Smooth muscle cell (in vitro differentiated cells): Measurements from ENCODE around the gene FAIM. TPM values are rescaled to one million over a fixed set of nuclear protein-coding genes. Genes with fewer than 3 reads are reported as not detected.
A peak's percentile ranks its signal among the peaks of the same experiment; 100 is the strongest.
"Not testable (repeated sequence)": the region's sequence is repeated elsewhere in the genome, so short reads cannot be mapped to it uniquely, and the experiment has no call there.

Experiments used
- DNase-seq: peaks from one replicate; lab custom pipeline; 2025; ENCODE audit not compliant: unreplicated experiment; lab: John Stamatoyannopoulos, UW
- H2AFZ ChIP-seq: fragments of 200-600 bp; sonication (generic); 2 replicates; pipeline ENCODE4 v1.6.0; 2016; ENCODE audit warnings: antibody characterized with exemption, low read depth, mild to moderate bottlenecking
- H3F3A ChIP-seq: fragments of 200-600 bp; sonication (generic); 2 replicates; pipeline ENCODE4 v1.6.0; 2017; ENCODE audit warnings: antibody characterized with exemption, low read depth
- H3K27ac ChIP-seq: fragments of 200-600 bp; sonication (generic); 2 replicates; pipeline ENCODE4 v1.5.1; 2016; ENCODE audit warnings: low read depth, mild to moderate bottlenecking
- H3K27me3 ChIP-seq: fragments of 200-600 bp; sonication (generic); 2 replicates; pipeline ENCODE4 v1.6.1; 2016; ENCODE audit warnings: low read depth, mild to moderate bottlenecking
- H3K36me3 ChIP-seq: fragments of 200-600 bp; sonication (generic); 2 replicates; pipeline ENCODE4 v1.5.1; 2016; ENCODE audit warnings: low read depth
- H3K4me1 ChIP-seq: fragments of 200-600 bp; sonication (generic); 2 replicates; pipeline ENCODE4 v1.5.1; 2016; ENCODE audit warnings: low read depth
- H3K4me2 ChIP-seq: fragments of 200-600 bp; sonication (generic); 2 replicates; pipeline ENCODE4 v1.6.0; 2016; ENCODE audit warnings: mild to moderate bottlenecking
- H3K4me3 ChIP-seq: fragments of 200-600 bp; sonication (generic); 2 replicates; pipeline ENCODE4 v1.5.1; 2016; ENCODE audit warnings: mild to moderate bottlenecking
- H3K79me2 ChIP-seq: fragments of 200-600 bp; sonication (generic); 2 replicates; pipeline ENCODE4 v1.6.0; 2016; ENCODE audit warnings: low read depth, mild to moderate bottlenecking
- H3K9ac ChIP-seq: fragments of 200-600 bp; sonication (generic); 2 replicates; pipeline ENCODE4 v1.6.0; 2016; ENCODE audit warnings: low read depth
- H3K9me3 ChIP-seq: fragments of 200-600 bp; sonication (generic); replicated peaks from 2 replicates; pipeline ENCODE4 v1.5.1; 2016; ENCODE audit warnings: low read depth
- H4K20me1 ChIP-seq: fragments of 200-600 bp; sonication (generic); 2 replicates; pipeline ENCODE4 v1.6.0; 2016; ENCODE audit warnings: low read depth
- CTCF ChIP-seq: fragments of 200-600 bp; sonication (generic); IDR thresholded peaks from 2 replicates; pipeline ENCODE4 v1.5.1; 2017; ENCODE audit warnings: borderline replicate concordance, mild to moderate bottlenecking, antibody characterized with exemption; ENCODE audit not compliant: insufficient read depth, poor library complexity, severe bottlenecking
- WGBS: methylation state at CpG from one replicate; pipeline ENCODE4 v1.1.7; 2016; ENCODE audit warnings: low lambda C conversion rate; 5-methylcytosine and 5-hydroxymethylcytosine counted together
- polyA plus RNA-seq: library from polyadenylated mRNA; unstranded; fragments of >200 nt; fragmentation: Nextera tagmentation; extraction: Ambion mirVana; gene quantifications from 2 replicates; pipeline ENCODE4 v1.2.1, GENCODE V29; 2016
- total RNA-seq: library from RNA; depleted of rRNA; stranded (reverse); fragments of >200 nt; gene quantifications from 2 replicates; pipeline ENCODE4 v1.2.3, GENCODE V29; 2014

Gene FAIM
- total RNA-seq (6.4 and 8.8 TPM in 2 replicates), polyA plus RNA-seq (7.2 and 7.8 TPM in 2 replicates)

GRCh38 chr3:138608322-138609135, at the start of gene FAIM:
Gene FAIM (plus strand): TSS chr3:138608771. CDS start chr3:138619727, 10,956 bp downstream.
- Histone ChIP-seq H3K79me2 (no peaks in the 10 kb centered on the region), H3K4me1 (no peaks in the 10 kb centered on the region), H3K27ac (peak within 1 kb of the TSS; percentile 38), H2AFZ (peak within 1 kb of the TSS; percentile 98), H3K36me3 (no peaks in the 10 kb centered on the region), H3K9ac (peak within 1 kb of the TSS; percentile 84), H3K4me3 (peak within 1 kb of the TSS; percentile 89), H3K4me2 (peak within 1 kb of the TSS; percentile 97), H4K20me1 (no peaks in the 10 kb centered on the region), H3F3A (no peaks in the 10 kb centered on the region), H3K9me3 (no peaks in the 10 kb centered on the region), H3K27me3 (no peaks in the 10 kb centered on the region)
- DNase-seq = peak; percentile 63
- 2% methylated on average over 60 of the region's 68 CpGs for WGBS
- no peak for TF ChIP-seq CTCF

GRCh38 chr3:138559134-138559533, 49.4 kb upstream of the FAIM start:
- 90% methylated on average over 4 of the region's 4 CpGs for WGBS
- no peak for DNase-seq
- Histone ChIP-seq H3K4me2 (no peak overlapping the region), H3K4me3 (no peak overlapping the region), H3F3A (no peaks in the 10 kb centered on the region), H3K79me2 (no peaks in the 10 kb centered on the region), H3K36me3 (no peaks in the 10 kb centered on the region), H2AFZ (no peak overlapping the region), H4K20me1 (no peaks in the 10 kb centered on the region), H3K9ac (no peak overlapping the region), H3K27me3 (no peaks in the 10 kb centered on the region), H3K4me1 (no peaks in the 10 kb centered on the region), H3K9me3 (no peaks in the 10 kb centered on the region), H3K27ac (no peak overlapping the region)
- TF ChIP-seq CTCF = no peak

GRCh38 chr3:138560501-138560900, 48.1 kb upstream of the FAIM start:
- H3K27ac ChIP-seq = no peak overlapping the region
- no peaks in the 10 kb centered on the region for H3K36me3 ChIP-seq
- H3K4me1 ChIP-seq = no peaks in the 10 kb centered on the region
- no peak overlapping the region for H3K4me3 ChIP-seq
- H2AFZ ChIP-seq = no peak overlapping the region
- H4K20me1 ChIP-seq = no peaks in the 10 kb centered on the region
- no peaks in the 10 kb centered on the region for H3F3A ChIP-seq
- no peak overlapping the region for H3K9ac ChIP-seq
- H3K9me3 ChIP-seq = no peaks in the 10 kb centered on the region
- H3K27me3 ChIP-seq = no peaks in the 10 kb centered on the region
- over 99% methylated on average over 6 of the region's 6 CpGs for WGBS
- no peak for TF ChIP-seq CTCF
- no peak for DNase-seq
- no peaks in the 10 kb centered on the region for H3K79me2 ChIP-seq
- no peak overlapping the region for H3K4me2 ChIP-seq

- H3K4me1 ChIP-seq, H3K4me3 ChIP-seq, H3K4me2 ChIP-seq, H2AFZ ChIP-seq, H3K36me3 ChIP-seq, H4K20me1 ChIP-seq, H3K27me3 ChIP-seq, H3K9ac ChIP-seq, H3K9me3 ChIP-seq, DNase-seq, H3F3A ChIP-seq, H3K79me2 ChIP-seq, H3K27ac ChIP-seq: not testable (repeated sequence)
- 94% methylated on average over 1 of the region's 1 CpG for WGBS
Observed at GRCh38 chr3:138562902-138563301, 45.7 kb upstream of the FAIM start.

GRCh38 chr3:138566293-138566692, 42.3 kb upstream of the FAIM start:
- WGBS = 94% methylated on average over 2 of the region's 2 CpGs
- not testable (repeated sequence) for H3K4me1 ChIP-seq, H3K36me3 ChIP-seq, H4K20me1 ChIP-seq, DNase-seq, H3K9me3 ChIP-seq, H3K27me3 ChIP-seq, H3K79me2 ChIP-seq, H3K9ac ChIP-seq, H3K4me3 ChIP-seq, H3K4me2 ChIP-seq, H3K27ac ChIP-seq, H3F3A ChIP-seq, H2AFZ ChIP-seq
